ENCODE data around the gene POLD3.
"Not testable (repeated sequence)": the region's sequence is repeated elsewhere in the genome, so short reads cannot be mapped to it uniquely, and the experiment has no call there.

Gene POLD3

DNA sequence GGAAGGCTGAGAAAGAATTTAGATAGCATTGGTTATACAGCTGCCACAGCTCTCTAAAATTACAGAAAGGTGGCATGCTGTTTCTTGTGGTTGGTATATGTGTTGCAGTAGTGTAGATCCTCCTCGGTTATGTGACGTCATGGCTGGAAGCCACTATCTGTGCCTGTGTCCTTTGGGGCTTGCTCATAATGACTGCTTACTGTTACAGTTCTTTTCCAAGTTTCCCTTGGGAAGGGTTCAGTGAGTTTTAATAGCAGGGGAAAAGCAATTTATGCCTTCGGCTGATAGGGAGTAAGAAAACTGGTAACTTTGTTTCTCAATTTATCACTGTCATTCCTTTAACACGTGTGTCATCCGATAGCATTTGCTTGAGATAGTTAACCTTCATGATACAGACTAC, 47.2 kb downstream of the POLD3 start:
- DNase-seq: no peak

DNA sequence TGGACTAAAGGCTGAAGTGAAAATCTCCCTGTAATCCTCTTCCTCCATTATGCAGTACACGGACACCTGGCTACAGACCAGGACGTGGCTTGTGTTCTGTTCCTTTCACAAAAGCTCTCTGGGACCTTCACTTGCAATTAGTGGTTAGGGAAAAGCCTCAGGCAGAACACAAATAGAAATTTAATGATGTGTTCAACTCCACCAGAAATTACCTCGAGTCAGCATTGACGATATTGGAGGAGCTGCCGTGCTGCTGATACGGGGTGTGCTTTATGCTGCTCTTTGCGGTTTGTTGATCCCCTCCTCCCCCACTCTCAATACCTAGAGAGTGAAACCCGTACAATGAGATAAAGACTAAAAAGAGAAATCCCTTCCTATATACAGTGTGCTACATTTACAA, 48.9 kb downstream of the POLD3 start:
- DNase-seq: no peak

DNA sequence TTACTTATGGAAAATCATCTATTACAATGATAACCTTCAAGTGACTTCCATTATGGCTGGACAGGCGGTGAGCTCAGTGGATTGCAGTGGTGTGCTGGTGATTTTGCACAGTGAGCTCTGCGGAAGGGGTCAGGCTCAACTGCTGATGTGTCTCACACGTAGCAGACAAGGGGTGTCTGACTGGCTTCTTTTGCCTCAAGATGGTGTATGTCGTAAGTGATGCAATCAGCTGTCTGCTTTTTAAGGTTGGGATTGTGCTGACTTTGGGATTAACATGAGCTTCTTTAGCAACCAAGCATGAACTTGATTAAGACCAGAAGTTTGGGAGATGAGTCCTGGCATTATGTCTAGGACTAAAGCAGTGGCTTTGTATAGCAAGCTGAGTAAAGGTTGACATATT, 49.5 kb downstream of the POLD3 start:
- no peak for DNase-seq

DNA sequence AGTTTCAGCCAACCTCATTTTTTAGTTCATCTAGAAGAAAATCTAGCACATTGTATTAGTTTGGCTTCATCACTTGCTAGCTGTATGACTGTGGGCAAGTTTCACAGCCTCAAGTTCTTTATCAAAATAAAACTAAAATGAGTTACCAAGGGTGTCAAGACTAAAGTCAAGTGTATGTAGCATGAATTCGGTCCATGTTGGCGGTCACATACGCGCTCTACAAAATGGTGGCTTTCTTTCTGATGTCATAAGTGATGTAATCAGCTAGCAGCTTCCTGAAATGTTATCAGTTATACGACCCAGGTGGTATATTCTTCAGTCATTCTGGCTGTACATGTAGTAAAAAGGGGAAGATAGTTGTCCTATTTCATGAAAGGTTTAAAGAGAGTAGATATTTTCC, 50.5 kb downstream of the POLD3 start:
- no peak for DNase-seq

DNA sequence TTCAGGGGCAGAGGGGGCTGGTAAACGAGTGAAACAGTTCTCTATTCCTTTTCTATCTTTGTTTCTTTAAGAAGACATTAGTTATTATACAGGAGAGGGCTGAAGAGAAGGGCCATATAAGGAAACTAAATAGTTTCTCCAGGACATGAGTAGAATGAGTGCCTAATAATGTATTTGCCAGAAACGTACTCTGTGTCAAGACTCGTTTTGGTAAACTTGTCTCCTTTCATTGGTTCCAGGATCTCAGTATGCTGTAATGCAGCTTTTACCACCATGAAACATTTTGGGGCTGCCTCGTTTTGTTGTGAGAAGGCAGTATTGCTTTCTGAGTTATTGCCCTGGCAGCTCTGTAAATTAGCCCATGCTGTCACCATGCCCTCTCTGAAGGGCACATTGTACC, 51.7 kb downstream of the POLD3 start:
- DNase-seq: no peak

DNA sequence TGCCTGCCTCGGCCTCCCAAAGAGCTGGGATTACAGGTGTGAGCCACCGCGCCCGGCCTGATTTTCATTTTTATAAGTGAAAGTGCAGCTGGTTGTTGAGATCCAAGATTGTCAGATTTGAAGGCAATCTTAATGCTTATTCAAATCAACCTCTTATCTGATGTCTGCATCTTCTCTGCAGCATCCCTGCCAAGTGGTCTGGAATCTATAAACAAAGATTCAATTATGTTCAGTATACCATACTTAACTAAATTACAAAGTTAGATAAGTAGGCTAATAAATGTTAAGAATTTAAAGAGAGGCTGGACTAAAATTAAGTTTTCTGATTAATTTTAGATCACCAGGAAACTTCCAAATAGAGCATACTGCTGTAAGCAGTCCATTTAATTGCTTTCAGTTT, 53.8 kb downstream of the POLD3 start:
- DNase-seq: no peak

DNA sequence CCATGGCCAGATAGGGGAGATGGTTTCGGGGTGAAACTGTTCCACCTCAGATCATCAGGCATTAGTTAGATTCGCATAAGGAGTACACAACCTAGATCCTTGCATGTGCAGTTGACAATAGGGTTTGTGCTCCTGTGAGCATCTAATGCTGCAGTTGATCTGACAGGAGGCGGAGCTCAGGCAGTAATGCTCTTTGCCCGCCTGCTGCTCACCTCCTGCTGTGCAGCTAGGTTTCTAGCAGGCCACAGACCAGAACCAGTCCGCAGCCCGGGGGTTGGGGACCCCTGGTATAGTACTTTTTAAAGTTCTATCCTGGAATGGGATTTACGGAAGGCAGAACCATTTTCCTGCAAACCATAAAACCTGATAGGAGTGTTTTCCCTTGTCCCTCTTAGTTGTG, 54.6 kb downstream of the POLD3 start:
- no peak for DNase-seq

DNA sequence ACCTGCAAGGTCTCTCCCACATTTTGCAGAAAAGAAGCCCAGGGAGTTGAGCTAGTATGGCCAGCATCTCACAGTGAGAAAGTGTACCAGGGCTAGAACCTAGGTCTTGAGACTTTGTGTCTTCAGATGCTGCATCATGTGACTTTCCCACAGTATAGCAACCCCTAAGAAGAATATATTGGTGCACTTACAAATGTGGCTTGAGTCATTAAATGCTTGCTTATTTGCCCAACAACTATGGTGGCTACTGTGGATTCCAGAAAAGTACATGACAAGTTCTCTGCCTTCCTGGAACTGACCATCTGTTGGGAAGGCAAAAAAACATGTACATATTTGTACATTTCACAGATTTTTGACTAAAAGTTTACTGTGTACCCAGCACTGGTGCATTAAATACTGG, 55.0 kb downstream of the POLD3 start:
- no peak for DNase-seq

DNA sequence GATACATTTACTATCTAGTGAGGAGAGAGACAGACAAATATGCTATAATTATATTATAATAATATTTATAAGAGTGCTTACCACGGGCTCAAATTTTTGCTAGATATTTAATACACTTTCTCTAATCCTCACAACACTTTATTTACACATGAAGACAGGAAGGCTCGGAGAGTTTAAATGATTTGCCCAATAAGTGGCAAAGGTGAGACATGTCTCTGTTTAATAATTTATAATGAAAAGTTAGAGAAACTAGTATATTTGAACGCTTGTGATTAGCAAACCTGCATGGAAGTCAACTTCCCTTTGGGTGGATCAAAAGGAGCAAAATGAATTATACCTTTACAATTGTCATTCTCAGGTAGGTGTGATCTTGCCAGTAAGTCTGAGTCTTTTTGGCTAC, 55.4 kb downstream of the POLD3 start:
- DNase-seq: no peak

DNA sequence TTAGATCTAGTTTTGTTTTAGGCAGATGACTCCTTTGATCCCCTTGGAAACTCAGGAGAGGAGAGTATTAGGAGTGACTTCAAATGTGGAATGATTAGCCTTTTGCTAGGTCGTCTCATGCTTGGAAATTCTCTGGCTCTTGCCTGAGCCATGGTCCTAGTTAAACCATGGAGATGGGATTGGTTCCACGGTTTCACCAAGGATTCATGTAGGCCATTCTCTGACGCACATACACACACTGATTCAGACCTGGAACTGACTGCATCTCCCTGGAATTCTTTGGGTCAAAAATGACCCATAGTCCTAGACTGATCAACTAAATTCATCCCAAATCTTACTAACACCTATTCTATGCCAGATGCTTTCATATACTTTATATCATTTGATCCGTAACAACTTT, 56.5 kb downstream of the POLD3 start:
- no peak for DNase-seq

DNA sequence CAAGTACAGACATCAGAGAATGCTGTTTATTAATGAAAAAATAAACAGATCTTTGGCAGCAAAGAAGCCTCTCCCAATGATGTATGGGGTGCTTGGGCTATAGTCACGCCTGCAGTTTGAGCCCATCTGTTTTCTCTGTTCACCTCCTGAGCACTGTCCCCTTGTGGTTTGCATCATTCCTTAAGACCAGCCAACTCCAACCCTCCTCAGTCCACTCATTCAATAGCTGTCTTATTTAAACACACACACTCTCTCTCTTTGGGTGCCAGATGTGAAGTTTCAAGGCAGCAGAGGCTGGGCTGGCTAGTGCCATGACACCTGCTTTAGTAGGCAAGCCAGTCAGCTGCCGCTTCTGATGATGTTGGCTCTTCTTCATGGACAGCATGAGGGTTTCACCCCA, 58.1 kb downstream of the POLD3 start:
- DNase-seq: no peak

DNA sequence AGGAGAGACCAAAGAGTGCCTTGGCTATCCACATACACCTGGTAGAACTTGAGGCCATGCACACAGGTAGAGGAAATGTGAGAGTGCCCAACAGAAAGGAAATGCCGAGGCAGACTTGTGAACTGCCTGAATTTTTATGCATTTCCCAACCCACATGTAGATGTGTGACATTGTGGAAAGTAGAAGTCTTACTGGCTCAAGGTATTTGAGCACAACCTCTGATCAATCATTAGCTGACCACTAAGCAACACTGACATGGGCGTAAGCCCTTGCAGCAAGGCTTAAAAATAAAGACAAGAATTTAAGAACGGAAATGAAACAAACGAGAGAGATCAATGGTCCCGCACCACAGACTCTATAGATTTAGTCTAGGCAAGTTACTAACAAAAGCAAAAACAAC, 62.6 kb downstream of the POLD3 start:
- DNase-seq: no peak

DNA sequence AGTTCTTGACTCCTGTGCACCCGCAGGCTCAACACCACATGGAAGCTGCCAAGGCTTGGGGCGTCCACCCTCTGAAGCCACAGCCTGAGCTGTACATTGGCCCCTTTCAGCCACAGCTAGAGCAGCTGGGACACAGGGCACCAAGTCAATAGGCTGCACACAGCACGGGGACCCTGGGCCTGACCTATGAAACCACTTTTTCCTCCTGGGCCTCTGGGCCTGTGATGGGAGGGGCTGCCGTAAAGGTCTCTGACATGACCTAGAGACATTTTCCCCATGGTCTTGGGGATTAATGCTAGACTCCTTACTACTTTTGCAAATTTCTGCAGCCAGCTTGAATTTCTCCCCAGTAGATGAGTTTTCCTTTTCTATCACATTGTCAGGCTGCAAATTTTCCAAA, 66.7 kb downstream of the POLD3 start:
- DNase-seq: not testable (repeated sequence)

DNA sequence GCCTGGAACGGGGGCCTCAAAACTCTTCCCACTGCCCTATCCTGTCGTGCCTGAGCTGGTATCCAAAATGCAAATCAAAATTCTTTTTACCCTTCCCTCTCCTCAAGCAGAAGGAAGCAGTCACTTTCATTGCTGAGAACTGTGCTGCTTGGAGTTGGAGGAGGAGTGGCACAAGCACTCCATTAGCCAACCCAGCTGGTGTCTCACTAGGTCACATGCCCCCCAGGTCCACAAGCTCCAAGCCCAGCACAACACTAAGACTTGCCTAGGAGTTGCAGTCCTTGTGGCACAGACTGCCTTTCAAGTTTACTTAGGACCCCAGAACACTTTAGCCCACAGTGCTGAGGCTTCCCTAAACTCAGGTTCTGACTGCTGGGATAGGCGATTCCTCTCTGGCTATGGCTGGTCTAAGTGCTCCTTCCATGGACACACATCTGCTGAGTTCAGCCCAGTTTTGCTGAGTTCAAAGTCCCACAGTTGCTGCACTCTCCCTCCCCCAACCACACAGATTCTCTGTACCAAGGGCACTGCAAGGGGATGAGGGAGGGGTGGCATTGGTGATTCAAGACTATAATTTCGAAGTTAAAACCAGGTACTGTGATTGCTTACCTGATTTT, 70.2 kb downstream of the POLD3 start:
- no peak for DNase-seq

DNA sequence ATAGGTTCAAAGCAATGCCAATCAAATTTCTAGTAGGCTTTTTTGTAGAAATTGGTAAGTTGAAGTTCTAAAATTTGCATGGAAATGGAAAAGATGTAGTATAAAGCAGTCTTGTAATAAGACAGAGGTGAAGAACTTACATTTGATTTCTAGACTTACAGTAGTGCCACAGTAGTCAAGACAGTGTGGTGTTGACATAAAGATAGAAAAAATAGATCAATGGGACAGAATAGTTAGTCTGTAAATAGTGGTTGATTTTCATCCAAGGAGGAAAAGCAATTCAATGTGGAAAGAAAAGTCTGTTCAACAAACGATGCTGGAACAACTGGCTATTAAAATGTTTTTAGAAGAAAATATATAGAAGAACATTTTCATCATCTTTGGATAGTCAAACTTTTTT, 70.9 kb downstream of the POLD3 start:
- DNase-seq: no peak

DNA sequence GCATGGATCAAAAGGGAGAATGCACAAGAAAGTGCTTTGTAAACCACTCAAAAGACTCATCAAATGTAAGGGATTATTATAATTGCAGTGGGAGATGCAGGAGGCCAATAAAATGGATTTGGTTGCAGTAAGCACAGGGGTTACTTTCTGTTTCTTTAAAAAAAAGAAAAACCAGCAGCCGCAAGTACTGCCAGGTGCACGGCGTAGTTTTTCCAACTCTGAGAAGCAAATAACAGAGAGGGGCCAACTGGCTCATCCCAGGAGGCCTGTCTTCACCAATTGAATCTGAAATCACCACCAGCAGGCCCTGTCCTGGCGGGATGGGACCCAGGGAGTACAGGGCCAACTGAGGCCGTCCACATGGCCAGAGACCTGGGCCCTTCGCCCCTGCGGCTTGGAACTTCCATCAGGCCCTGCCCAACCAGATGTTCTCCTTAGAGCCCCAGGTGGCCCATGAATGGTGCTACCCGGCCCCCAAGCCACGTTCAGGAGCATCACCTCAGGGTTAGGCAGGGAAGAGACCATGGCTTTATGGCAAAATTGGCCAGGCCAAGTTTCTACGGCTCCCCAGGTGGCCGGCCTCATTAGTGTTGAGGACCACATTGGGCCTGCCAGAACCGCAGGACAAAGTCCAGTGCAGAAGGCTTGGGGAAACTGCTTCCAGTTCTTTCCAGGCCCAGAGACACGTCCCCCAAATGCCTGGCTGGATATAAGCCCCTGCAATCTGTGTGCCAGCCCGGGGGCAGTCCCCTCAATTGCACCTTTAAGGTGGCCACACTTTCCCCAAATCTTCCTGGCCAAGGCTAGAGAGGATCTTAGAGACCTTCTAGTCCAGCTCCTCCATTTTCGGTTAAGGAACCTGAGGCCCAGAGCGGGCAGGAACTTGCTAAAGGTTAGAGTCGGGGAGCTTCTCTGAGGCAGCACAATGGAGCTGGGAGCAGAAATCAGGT, 77.1 kb downstream of the POLD3 start:
- no peak for DNase-seq

DNA sequence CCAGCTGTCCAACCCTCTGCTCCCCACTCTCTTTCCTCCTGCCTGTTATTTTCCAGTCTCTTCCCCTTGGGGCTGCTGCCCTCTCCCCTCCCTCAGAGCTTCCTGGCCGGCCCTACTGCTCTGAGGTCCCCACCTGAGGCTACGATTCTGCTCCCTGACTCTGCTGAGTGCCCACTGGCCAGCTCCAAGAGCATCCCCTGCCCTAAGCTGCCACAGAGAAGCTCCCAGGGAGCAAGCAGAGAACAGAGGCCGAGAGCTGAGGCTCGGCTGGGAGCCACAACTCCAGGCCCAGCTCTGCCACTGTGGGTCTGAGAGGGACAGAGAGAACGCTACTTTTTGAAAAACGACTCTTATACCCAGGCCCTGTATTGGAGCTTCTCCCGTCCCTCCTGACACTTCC, 77.8 kb downstream of the POLD3 start:
- DNase-seq: no peak

DNA sequence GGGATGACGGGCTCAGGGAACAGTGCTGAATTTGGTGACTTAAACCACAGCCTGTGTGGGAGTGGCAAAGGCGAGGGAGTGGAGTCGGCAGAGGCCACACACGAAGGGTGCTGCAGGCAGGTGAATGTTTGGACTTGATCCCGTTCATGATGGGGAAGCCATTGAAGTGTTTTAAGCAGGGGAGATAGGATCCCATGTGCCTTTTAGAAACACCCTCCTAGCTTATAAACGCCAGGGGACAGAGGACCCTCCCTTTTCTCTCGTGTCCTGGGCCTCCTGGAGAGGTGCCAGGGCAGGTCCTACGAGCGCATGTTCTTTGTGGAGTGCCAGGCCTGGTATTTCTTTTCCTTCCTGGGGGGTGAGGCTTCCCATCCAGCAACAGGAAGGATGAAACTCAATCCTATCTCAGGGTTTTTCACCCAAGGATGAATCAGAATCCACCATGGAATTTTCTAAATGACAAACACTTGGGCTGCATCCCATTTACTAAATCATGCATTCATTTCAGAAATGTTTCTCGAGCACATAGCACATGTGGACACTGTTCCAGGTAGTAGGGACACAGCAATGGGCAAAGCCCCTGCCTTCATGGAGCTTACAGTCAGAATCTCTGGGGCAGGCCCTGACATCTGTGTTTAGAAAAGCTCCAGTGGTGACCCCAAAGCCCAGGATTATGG, 79.3 kb downstream of the POLD3 start:
- DNase-seq: no peak

DNA sequence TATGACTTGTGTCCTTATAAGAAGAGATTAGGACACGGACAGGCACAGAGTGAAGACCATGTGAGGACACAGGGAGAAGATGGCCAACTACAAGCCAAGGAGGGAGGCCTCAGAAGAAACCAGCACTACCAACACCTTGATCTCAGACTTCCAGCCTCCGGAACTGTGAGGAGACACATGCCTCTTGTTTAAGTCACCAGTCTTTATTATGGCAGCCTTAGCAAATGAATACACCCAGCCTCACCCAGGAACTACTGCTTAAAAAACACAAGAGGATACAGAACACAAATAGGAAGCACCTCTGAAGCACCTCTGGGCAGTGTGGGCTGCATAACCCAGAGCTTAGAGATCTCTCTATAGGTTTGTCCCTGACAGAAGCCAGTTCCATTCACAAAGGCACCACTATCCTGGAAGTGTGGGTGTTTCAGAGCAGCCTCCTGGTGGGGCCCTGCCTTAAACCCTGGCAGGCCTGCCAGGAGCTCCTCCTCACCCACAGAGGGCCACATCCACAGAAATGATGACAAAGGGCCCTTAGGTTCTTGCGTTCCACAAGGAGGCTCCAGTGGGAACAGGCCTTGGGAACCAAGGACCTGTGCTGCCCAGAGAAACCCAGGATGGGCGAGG, 80.1 kb downstream of the POLD3 start:
- no peak for DNase-seq

DNA sequence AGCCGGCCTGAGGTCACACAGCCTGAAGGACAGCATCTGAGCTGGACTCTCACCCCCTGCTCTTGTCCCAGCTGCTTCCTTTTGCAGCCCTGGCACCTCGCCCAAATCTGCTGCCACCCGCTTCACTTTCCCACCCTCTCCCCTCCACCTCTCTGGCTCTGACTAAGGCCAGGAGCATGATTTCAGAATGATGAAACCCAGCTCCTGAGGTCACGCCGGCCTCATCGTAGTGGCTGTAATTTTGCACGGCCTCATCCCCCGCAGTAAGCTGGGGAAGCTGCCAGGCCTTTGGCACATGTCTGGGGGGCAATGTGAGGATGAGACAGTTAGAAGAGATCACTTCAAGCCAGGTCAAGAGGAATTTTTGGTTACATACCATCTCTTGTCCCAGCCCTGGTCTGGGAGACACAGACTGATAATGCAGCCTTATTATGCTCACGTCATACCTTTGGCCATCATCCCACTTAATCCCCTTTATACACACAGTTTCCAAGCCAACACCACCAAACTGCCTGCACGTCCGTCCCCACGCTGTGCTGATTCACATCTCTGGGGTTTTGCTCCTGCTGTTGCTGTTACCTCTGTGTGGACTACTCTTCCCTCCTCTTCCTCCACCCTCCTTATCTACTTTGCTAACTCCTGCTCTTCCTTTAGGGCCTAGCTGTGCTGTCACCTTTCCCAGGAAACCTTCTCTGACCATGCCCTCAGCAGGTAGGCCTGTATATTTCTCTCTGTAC, 80.7 kb downstream of the POLD3 start:
- no peak for DNase-seq

DNA sequence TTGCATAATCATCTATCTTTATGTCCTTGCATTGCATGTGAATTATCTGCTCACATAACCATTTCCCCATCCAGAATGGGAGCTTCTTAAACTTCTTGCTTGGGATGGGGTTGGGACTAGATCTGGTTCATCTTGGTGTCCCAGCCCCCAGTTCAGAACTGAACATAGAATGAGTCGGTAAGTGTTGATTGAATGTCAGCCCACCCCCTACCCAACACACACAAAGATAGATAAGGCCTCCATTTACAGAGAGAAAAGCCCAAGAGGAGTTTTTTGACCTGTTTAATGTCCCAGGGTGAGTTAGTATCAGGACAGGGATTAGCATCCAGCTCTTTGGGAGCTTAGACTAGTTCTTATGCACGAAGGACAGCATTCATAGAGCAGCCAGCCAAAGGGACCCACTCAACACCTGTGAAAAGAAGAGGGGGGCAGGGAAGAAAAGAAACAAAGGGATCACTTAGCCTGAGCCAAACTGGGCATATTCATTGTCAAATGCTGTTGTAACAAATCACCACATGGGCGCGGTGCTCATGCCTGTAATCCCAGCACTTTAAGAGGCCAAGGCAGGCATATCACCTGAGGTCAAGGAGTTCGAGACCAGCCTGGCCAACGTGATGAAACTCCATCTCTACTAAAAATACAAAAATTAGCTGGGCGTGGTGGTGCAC, 81.4 kb downstream of the POLD3 start:
- no peak for DNase-seq

DNA sequence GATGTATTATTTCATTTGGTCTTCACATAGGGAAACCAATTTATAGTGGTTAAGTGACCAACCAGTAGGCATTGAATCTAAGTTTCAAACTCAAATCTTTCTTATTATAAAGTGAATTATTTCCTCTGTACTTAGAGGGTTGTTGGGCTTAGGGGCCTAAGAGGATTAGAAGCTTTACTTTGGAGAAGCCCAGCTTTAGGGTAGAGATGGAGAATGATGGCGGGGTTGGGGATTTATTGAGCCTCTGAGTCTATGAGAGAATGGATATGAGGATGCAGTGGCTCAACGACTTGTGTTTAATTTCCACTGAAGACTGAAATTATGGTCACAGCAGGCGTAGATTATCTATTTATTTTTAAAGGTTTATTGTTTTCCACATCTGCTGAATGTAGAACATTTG, 83.4 kb downstream of the POLD3 start:
- no peak for DNase-seq
